Calu3 (cell line): ENCODE results near the gene DGLUCY. TPM values are rescaled to one million over a fixed set of nuclear protein-coding genes. Genes with fewer than 3 reads are reported as not detected.
"Not testable (repeated sequence)": the region's sequence is repeated elsewhere in the genome, so short reads cannot be mapped to it uniquely, and the experiment has no call there.

ENCODE experiments used
- BruUV-seq: library from RNA; stranded (reverse); fragments of 400-500 nt; replicated peaks from 2 replicates; lab custom pipeline; 2021; lab: Mats Ljungman, UMichigan
- CTCF ChIA-PET: fragments of 300-600 bp; sonication (Branson Sonifier 250); formaldehyde crosslinking; loops from one replicate; lab custom pipeline; 2022; ENCODE audit warnings: antibody characterized with exemption; lab: Charles Lee
- DNase-seq: peaks from one replicate; pipeline ENCODE4 v3.0.0; 2022
- H3K27ac Mint-ChIP-seq: one replicate; pipeline ENCODE4 v1.8.0; 2022; ENCODE audit warnings: mixed read lengths; ENCODE audit not compliant: unreplicated experiment
- H3K27me3 Mint-ChIP-seq: one replicate; pipeline ENCODE4 v1.8.0; 2022; ENCODE audit warnings: mixed read lengths; ENCODE audit not compliant: unreplicated experiment
- H3K36me3 Mint-ChIP-seq: one replicate; pipeline ENCODE4 v1.8.0; 2022; ENCODE audit warnings: mild to moderate bottlenecking, moderate library complexity, mixed read lengths; ENCODE audit not compliant: insufficient read depth, unreplicated experiment
- H3K4me1 Mint-ChIP-seq: one replicate; pipeline ENCODE4 v1.8.0; 2022; ENCODE audit warnings: mild to moderate bottlenecking, low read depth, mixed read lengths; ENCODE audit not compliant: unreplicated experiment
- H3K4me3 Mint-ChIP-seq: one replicate; pipeline ENCODE4 v1.8.0; 2022; ENCODE audit warnings: mild to moderate bottlenecking, low read depth, moderate library complexity, mixed read lengths; ENCODE audit not compliant: unreplicated experiment
- H3K9me3 Mint-ChIP-seq: one replicate; pipeline ENCODE4 v1.8.0; 2022; ENCODE audit warnings: low read depth, mixed read lengths; ENCODE audit not compliant: unreplicated experiment
- CTCF ChIP-seq: fragments of 200-600 bp; IDR thresholded peaks from one replicate; pipeline ENCODE4 v1.8.0; 2022; ENCODE audit warnings: antibody characterized with exemption; ENCODE audit not compliant: unreplicated experiment
- intact Hi-C: fragments of 100-400 bp; cut with micrococcal nuclease; formaldehyde crosslinking; loops from one replicate; pipeline ENCODE4 v1.10.0; 2022; ENCODE audit not compliant: unreplicated experiment
- total RNA-seq: library from RNA; stranded (reverse); gene quantifications from 2 replicates; pipeline ENCODE4 v1.2.3, GENCODE V29; 2022

Gene DGLUCY
- total RNA-seq, 1 experiment from 2014 or later, result 69.3 TPM

GRCh38 chr14:91090743-91091142 lies 23.1 kb upstream of the DGLUCY start:
- TF ChIP-seq CTCF, result no peak
- BruUV-seq, result no TSS peak
- Mint-ChIP-seq H3K27ac (no peak overlapping the region), H3K27me3 (peaks cover 11% of the 10 kb centered on the region), H3K36me3 (peaks cover 9% of the 10 kb centered on the region), H3K4me1 (peaks cover 15% of the 10 kb centered on the region), H3K4me3 (no peak overlapping the region), H3K9me3 (no peaks in the 10 kb centered on the region)
- DNase-seq, result no peak
- intact Hi-C loops, result no loop called here
- CTCF ChIA-PET, result no interaction called here

- BruUV-seq, result no TSS peak
- DNase-seq, result no peak
- H3K4me3 Mint-ChIP-seq, result no peak overlapping the region
- no peak for TF ChIP-seq CTCF
- H3K36me3 Mint-ChIP-seq, result peaks cover 8% of the 10 kb centered on the region
- no peak overlapping the region for H3K27ac Mint-ChIP-seq
- peaks cover 11% of the 10 kb centered on the region for H3K27me3 Mint-ChIP-seq
- CTCF ChIA-PET, result no interaction called here
- no peaks in the 10 kb centered on the region for H3K9me3 Mint-ChIP-seq
- peaks cover 12% of the 10 kb centered on the region for H3K4me1 Mint-ChIP-seq
- intact Hi-C loops, result no loop called here
These were observed 21.8 kb upstream of the DGLUCY start for GRCh38 chr14:91092073-91092472.

- BruUV-seq, intact Hi-C loops, H3K4me3 Mint-ChIP-seq, H3K36me3 Mint-ChIP-seq, DNase-seq, H3K9me3 Mint-ChIP-seq, H3K4me1 Mint-ChIP-seq, H3K27ac Mint-ChIP-seq: not testable (repeated sequence)
- CTCF ChIA-PET, result interaction anchor here (0.7 kb wide), 1 partner anchor 21 kb away, joined by 4 read pairs; no protein-coding TSS in a partner anchor
- peaks cover 11% of the 10 kb centered on the region for H3K27me3 Mint-ChIP-seq
These were observed 20.0 kb upstream of the DGLUCY start for GRCh38 chr14:91093743-91094472.

GRCh38 chr14:91094772-91095171 lies 19.1 kb upstream of the DGLUCY start:
- H3K9me3 Mint-ChIP-seq, result no peaks in the 10 kb centered on the region
- no peak overlapping the region for H3K4me3 Mint-ChIP-seq
- no TSS peak for BruUV-seq
- no peak overlapping the region for H3K27ac Mint-ChIP-seq
- intact Hi-C loops, result no loop called here
- no peak for DNase-seq
- peaks cover 11% of the 10 kb centered on the region for H3K27me3 Mint-ChIP-seq
- H3K36me3 Mint-ChIP-seq, result no peaks in the 10 kb centered on the region
- CTCF ChIA-PET, result no interaction called here
- peaks cover 9% of the 10 kb centered on the region for H3K4me1 Mint-ChIP-seq
- no peak for TF ChIP-seq CTCF

GRCh38 chr14:91095178-91095577 lies 18.7 kb upstream of the DGLUCY start:
- BruUV-seq, result no TSS peak
- intact Hi-C loops, result no loop called here
- Mint-ChIP-seq H3K36me3 (no peaks in the 10 kb centered on the region), H3K27ac (no peak overlapping the region), H3K4me1 (peaks cover 9% of the 10 kb centered on the region), H3K9me3 (no peaks in the 10 kb centered on the region), H3K27me3 (peaks cover 11% of the 10 kb centered on the region), H3K4me3 (no peak overlapping the region)
- CTCF ChIA-PET, result no interaction called here
- no peak for DNase-seq
- no peak for TF ChIP-seq CTCF

- BruUV-seq, DNase-seq, H3K4me1 Mint-ChIP-seq, intact Hi-C loops, H3K9me3 Mint-ChIP-seq, H3K27me3 Mint-ChIP-seq, H3K27ac Mint-ChIP-seq, H3K4me3 Mint-ChIP-seq, H3K36me3 Mint-ChIP-seq: not testable (repeated sequence)
- CTCF ChIA-PET, result interaction anchor here (1.1 kb wide), 1 partner anchor 17 kb away, joined by 4 read pairs; no protein-coding TSS in a partner anchor
These were observed 16.2 kb upstream of the DGLUCY start for GRCh38 chr14:91097657-91098056.
